ENCODE measurements around the gene PPEF1. TPM values are rescaled to one million over a fixed set of nuclear protein-coding genes. Genes with fewer than 3 reads are reported as not detected.
"Not testable (repeated sequence)": the region's sequence is repeated elsewhere in the genome, so short reads cannot be mapped to it uniquely, and the experiment has no call there.

The PPEF1 gene
- total RNA-seq, 2 experiments from 2014 or later = not detected

DNA sequence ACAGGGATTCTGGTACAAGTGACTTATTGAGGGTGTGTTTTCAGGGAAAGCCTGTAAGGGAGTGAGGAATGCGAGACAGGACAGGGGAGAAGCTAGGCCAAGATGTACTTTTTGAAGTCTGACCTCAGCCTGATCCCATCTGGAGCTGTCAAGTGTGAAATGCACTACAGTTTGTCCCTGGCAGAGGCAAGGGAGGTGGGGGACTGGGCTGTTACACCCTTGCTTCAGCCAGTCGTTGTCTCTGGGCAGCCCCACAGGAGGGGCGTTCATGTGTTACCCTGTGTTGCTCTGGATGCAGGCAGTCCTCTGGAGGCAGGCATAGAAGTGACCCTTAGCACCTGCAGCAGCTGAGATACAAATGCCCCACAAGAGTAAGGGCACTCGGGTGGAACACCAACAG lies 25.8 kb downstream of the PPEF1 start:
- TF ChIP-seq, protein P1, sequence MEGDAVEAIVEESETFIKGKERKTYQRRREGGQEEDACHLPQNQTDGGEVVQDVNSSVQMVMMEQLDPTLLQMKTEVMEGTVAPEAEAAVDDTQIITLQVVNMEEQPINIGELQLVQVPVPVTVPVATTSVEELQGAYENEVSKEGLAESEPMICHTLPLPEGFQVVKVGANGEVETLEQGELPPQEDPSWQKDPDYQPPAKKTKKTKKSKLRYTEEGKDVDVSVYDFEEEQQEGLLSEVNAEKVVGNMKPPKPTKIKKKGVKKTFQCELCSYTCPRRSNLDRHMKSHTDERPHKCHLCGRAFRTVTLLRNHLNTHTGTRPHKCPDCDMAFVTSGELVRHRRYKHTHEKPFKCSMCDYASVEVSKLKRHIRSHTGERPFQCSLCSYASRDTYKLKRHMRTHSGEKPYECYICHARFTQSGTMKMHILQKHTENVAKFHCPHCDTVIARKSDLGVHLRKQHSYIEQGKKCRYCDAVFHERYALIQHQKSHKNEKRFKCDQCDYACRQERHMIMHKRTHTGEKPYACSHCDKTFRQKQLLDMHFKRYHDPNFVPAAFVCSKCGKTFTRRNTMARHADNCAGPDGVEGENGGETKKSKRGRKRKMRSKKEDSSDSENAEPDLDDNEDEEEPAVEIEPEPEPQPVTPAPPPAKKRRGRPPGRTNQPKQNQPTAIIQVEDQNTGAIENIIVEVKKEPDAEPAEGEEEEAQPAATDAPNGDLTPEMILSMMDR (conservative IDR thresholded peaks at IDR 0.05; ENCODE audit: low read length) = no peak
- no peak for TF ChIP-seq EZH2phosphoT487 (IDR thresholded peaks at IDR 0.05; ENCODE audit: borderline replicate concordance, low read depth, low read length)
- ChIA-PET POLR2A (interaction anchor here (0.8 kb wide), 1 partner anchor 11 kb away, joined by 3 read pairs; no protein-coding TSS in a partner anchor), CTCF (ENCODE audit: unreplicated experiment) (no interaction called here)

DNA sequence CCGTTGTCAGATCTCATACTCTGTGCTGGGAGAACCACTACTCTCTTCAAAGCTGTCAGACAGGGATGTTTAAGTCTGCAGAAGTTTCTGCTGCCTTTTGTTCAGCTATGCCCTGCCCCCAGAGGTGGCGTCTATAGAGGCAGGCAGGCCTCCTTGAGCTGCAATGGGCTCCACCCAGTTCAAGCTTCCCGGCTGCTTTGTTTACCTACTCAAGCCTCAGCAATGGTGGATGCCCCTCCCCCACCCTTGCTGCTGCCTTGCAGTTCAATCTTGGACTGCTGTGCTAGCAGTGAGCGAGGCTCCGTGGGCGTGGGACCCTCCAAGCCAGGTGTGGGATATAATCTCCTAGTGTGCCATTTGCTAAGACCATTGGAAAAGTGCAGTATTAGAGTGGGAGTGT lies 32.2 kb downstream of the PPEF1 start:
- H3K79me2 ChIP-seq (ENCODE audit: insufficient read depth, low read depth, low read length); BruUV-seq (replicated peaks); DNase-seq (ENCODE audit: low spot score); POLR2A ChIA-PET; H4K20me1 ChIP-seq (ENCODE audit: insufficient read depth, low read length); H3K4me2 ChIP-seq (ENCODE audit: low read length); H3K36me3 ChIP-seq (ENCODE audit: insufficient read depth, low read length); H3K27ac ChIP-seq (ENCODE audit: low read depth, low read length, poor library complexity, severe bottlenecking); H3K4me3 ChIP-seq (ENCODE audit: low read depth, low read length, poor library complexity, severe bottlenecking); intact Hi-C loops (cut with micrococcal nuclease; ENCODE audit: unreplicated experiment); CTCF ChIA-PET (ENCODE audit: unreplicated experiment); H3K4me1 ChIP-seq (ENCODE audit: insufficient read depth, low read length, poor library complexity, severe bottlenecking); H2AFZ ChIP-seq (ENCODE audit: low read length); H3K9me3 ChIP-seq (ENCODE audit: low read length); H3K9me2 ChIP-seq (ENCODE audit: insufficient read depth, low read length): not testable (repeated sequence)

More for the DNA sequence above, 25.8 kb downstream of the PPEF1 start:
- no peak for DNase-seq (ENCODE audit: low spot score)
- Histone ChIP-seq H2AFZ (ENCODE audit: low read length) (no peak overlapping the region), H3K36me3 (ENCODE audit: insufficient read depth, low read length) (no peaks in the 10 kb centered on the region), H3K4me1 (ENCODE audit: insufficient read depth, low read length, poor library complexity, severe bottlenecking) (no peaks in the 10 kb centered on the region), H3K4me2 (ENCODE audit: low read length) (no peak overlapping the region), H3K4me3 (ENCODE audit: low read depth, low read length, poor library complexity, severe bottlenecking) (no peak overlapping the region), H3K9me2 (ENCODE audit: insufficient read depth, low read length) (no peaks in the 10 kb centered on the region), H3K79me2 (ENCODE audit: insufficient read depth, low read depth, low read length) (no peaks in the 10 kb centered on the region), H3K27ac (ENCODE audit: low read depth, low read length, poor library complexity, severe bottlenecking) (no peak overlapping the region), H4K20me1 (ENCODE audit: insufficient read depth, low read length) (no peaks in the 10 kb centered on the region), H3K9me3 (ENCODE audit: low read length) (no peaks in the 10 kb centered on the region)
- intact Hi-C loops (cut with micrococcal nuclease; ENCODE audit: unreplicated experiment) = no loop called here
- BruUV-seq (replicated peaks) = no TSS peak

DNA sequence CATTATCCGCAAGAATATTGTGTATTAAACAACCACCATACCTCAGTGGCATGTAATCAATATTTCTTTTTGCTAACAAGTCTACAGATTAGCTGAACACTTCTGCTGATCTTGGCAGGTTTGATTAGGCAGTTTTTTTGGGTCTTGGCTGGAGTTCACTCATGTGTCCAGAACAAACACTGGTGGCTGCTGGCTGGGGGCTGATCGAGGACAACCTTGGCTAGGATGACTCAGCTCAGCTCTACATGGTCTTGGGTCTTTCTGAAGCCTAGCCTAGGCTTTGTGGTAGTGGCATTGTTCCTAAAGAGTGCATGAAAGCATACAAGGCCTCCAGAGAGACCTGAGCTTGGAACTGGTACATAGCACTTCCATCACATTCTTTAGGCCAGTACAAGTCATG lies 41.1 kb downstream of the PPEF1 start:
- Histone ChIP-seq H2AFZ (ENCODE audit: low read length) (no peak overlapping the region), H4K20me1 (ENCODE audit: insufficient read depth, low read length) (no peaks in the 10 kb centered on the region), H3K4me3 (ENCODE audit: low read depth, low read length, poor library complexity, severe bottlenecking) (no peak overlapping the region), H3K36me3 (ENCODE audit: insufficient read depth, low read length) (no peaks in the 10 kb centered on the region), H3K9me2 (ENCODE audit: insufficient read depth, low read length) (no peaks in the 10 kb centered on the region), H3K4me1 (ENCODE audit: insufficient read depth, low read length, poor library complexity, severe bottlenecking) (no peaks in the 10 kb centered on the region), H3K27ac (ENCODE audit: low read depth, low read length, poor library complexity, severe bottlenecking) (no peak overlapping the region), H3K4me2 (ENCODE audit: low read length) (no peak overlapping the region), H3K9me3 (ENCODE audit: low read length) (no peaks in the 10 kb centered on the region), H3K79me2 (ENCODE audit: insufficient read depth, low read depth, low read length) (no peaks in the 10 kb centered on the region)
- intact Hi-C loops (cut with micrococcal nuclease; ENCODE audit: unreplicated experiment) = no loop called here
- ChIA-PET POLR2A (no interaction called here), CTCF (ENCODE audit: unreplicated experiment) (interaction anchor here (0.7 kb wide), 1 partner anchor 303 kb away, joined by 4 read pairs; no protein-coding TSS in a partner anchor)
- no peak for DNase-seq (ENCODE audit: low spot score)
- TF ChIP-seq EZH2phosphoT487 (IDR thresholded peaks at IDR 0.05; ENCODE audit: borderline replicate concordance, low read depth, low read length) = no peak
- TF ChIP-seq, protein P1 (conservative IDR thresholded peaks at IDR 0.05; ENCODE audit: low read length) = no peak
- BruUV-seq (replicated peaks) = no TSS peak
